IMR-90 (cell line): Measurements from ENCODE around the gene COG4. TPM values are rescaled to one million over a fixed set of nuclear protein-coding genes. Genes with fewer than 3 reads are reported as not detected.

Experiments used
- ATAC-seq: fragments of 200-7000 bp; cut with Tn5 transposase; 2 replicates; pipeline ENCODE4 v1.9.1; 2020; ENCODE audit warnings: low read depth, mild to moderate bottlenecking, moderate library complexity
- BruUV-seq: library from RNA; stranded (reverse); fragments of 400-500 nt; replicated peaks from 2 replicates; lab custom pipeline; 2021; lab: Mats Ljungman, UMichigan
- CTCF ChIA-PET: fragments of 300-600 bp; formaldehyde crosslinking; extraction: SDS; loops from one replicate; lab custom pipeline; 2021; ENCODE audit warnings: antibody characterized with exemption; lab: Yijun Ruan, JAX
- POLR2A ChIA-PET: fragments of 300-600 bp; sonication (Branson Sonifier 250); formaldehyde crosslinking; loops from one replicate; lab custom pipeline; 2022; ENCODE audit warnings: antibody characterized with exemption; ENCODE audit not compliant: unreplicated experiment; lab: Charles Lee
- DNase-seq: peaks from one replicate; pipeline ENCODE4 v3.0.0; 2013
- H2AFZ ChIP-seq: replicated peaks from 2 replicates; pipeline ENCODE3; 2013; ENCODE audit warnings: low read length, mild to moderate bottlenecking; ENCODE audit not compliant: poor library complexity
- H2AK5ac ChIP-seq: 2 replicates; pipeline ENCODE4 v1.6.1; 2013; ENCODE audit warnings: low read depth, low read length, inconsistent platforms
- H2AK9ac ChIP-seq: replicated peaks from 2 replicates; pipeline ENCODE3; 2013; ENCODE audit warnings: mild to moderate bottlenecking, low read depth, low read length, moderate library complexity; ENCODE audit not compliant: poor library complexity
- H2BK120ac ChIP-seq: 2 replicates; pipeline ENCODE4 v1.6.1; 2013; ENCODE audit warnings: low read depth, low read length, inconsistent platforms
- H2BK15ac ChIP-seq: 3 replicates; pipeline ENCODE4 v1.6.1; 2013; ENCODE audit warnings: low read depth, low read length, inconsistent platforms
- H2BK20ac ChIP-seq: 2 replicates; pipeline ENCODE4 v1.6.1; 2013; ENCODE audit warnings: low read depth, mild to moderate bottlenecking, inconsistent platforms, low read length, moderate library complexity
- H2BK5ac ChIP-seq: 2 replicates; pipeline ENCODE4 v1.6.1; 2013; ENCODE audit warnings: mild to moderate bottlenecking, low read depth, low read length, inconsistent platforms; ENCODE audit not compliant: poor library complexity, severe bottlenecking
- H3K14ac ChIP-seq: replicated peaks from 2 replicates; pipeline ENCODE4 v1.6.1; 2013; ENCODE audit warnings: low read depth, low read length, inconsistent platforms
- H3K18ac ChIP-seq: 2 replicates; pipeline ENCODE4 v1.6.1; 2013; ENCODE audit warnings: low read depth, low read length, control low read depth
- H3K23ac ChIP-seq: 2 replicates; pipeline ENCODE4 v1.6.1; 2013; ENCODE audit warnings: low read depth, low read length, inconsistent platforms
- H3K27ac ChIP-seq: 2 replicates; pipeline ENCODE4 v1.5.1; 2013; ENCODE audit warnings: mild to moderate bottlenecking, control low read depth, low read length; ENCODE audit not compliant: insufficient read depth
- H3K27me3 ChIP-seq: 2 replicates; pipeline ENCODE4 v1.6.1; 2013; ENCODE audit warnings: low read length; ENCODE audit not compliant: control insufficient read depth, insufficient read depth
- H3K36me3 ChIP-seq: 2 replicates; pipeline ENCODE4 v1.6.1; 2013; ENCODE audit warnings: low read length, mixed read lengths; ENCODE audit not compliant: control insufficient read depth, insufficient read depth
- H3K4ac ChIP-seq: 2 replicates; pipeline ENCODE4 v1.6.1; 2013; ENCODE audit warnings: low read depth, low read length, inconsistent platforms
- H3K4me1 ChIP-seq: 2 replicates; pipeline ENCODE4 v1.6.1; 2013; ENCODE audit warnings: low read length, mixed read lengths; ENCODE audit not compliant: control insufficient read depth, insufficient read depth
- H3K4me2 ChIP-seq: 2 replicates; pipeline ENCODE4 v1.6.1; 2013; ENCODE audit warnings: low read depth, mild to moderate bottlenecking, control low read depth, low read length, moderate library complexity
- H3K4me3 ChIP-seq: 2 replicates; pipeline ENCODE4 v1.5.1; 2013; ENCODE audit warnings: low read depth, mild to moderate bottlenecking, control low read depth, low read length, moderate library complexity; ENCODE audit not compliant: insufficient read depth
- H3K56ac ChIP-seq: 2 replicates; pipeline ENCODE4 v1.6.1; 2013; ENCODE audit warnings: low read length, inconsistent platforms; ENCODE audit not compliant: insufficient read depth; ENCODE audit errors: extremely low read depth
- H3K79me1 ChIP-seq, 2 experiments: 2 replicates each; pipeline ENCODE4 v1.6.1; 2013; ENCODE audit warnings: low read length in 2 of 2, inconsistent platforms in 1 of 2, low read depth in 1 of 2
- H3K9ac ChIP-seq: 2 replicates; pipeline ENCODE4 v1.6.1; 2013; ENCODE audit warnings: low read depth, low read length, control low read depth
- H3K9me1 ChIP-seq: 2 replicates; pipeline ENCODE4 v1.6.1; 2013; ENCODE audit warnings: low read length, inconsistent platforms; ENCODE audit not compliant: insufficient read depth
- H3K9me3 ChIP-seq: 2 replicates; pipeline ENCODE4 v1.6.1; 2013; ENCODE audit warnings: low read length; ENCODE audit not compliant: control insufficient read depth, insufficient read depth
- H4K20me1 ChIP-seq: 2 replicates; pipeline ENCODE4 v1.6.1; 2013; ENCODE audit warnings: low read length, inconsistent platforms; ENCODE audit not compliant: insufficient read depth
- H4K5ac ChIP-seq: 2 replicates; pipeline ENCODE4 v1.6.1; 2013; ENCODE audit warnings: mild to moderate bottlenecking, low read depth, low read length, control low read depth
- H4K8ac ChIP-seq, 2 experiments: 2 replicates each; pipeline ENCODE4 v1.6.1; 2013; ENCODE audit warnings: low read depth in 2 of 2, low read length in 2 of 2, control low read depth in 1 of 2, inconsistent platforms in 1 of 2
- H4K91ac ChIP-seq: 2 replicates; pipeline ENCODE4 v1.6.1; 2013; ENCODE audit warnings: low read depth, low read length, inconsistent platforms; ENCODE audit not compliant: insufficient read depth
- CEBPB ChIP-seq: IDR thresholded peaks from 2 replicates; pipeline ENCODE4 v1.6.1; 2012; ENCODE audit warnings: low read depth, low read length, improper control_type of control experiment
- MAZ ChIP-seq: IDR thresholded peaks from 2 replicates; pipeline ENCODE4 v1.6.1; 2012; ENCODE audit warnings: low read depth, mild to moderate bottlenecking, low read length, improper control_type of control experiment, moderate library complexity, borderline replicate concordance
- NFE2L2 ChIP-seq: fragments of 150-350 bp; IDR thresholded peaks from 2 replicates; pipeline ENCODE4 v1.6.1; 2016; ENCODE audit warnings: low read depth, mild to moderate bottlenecking, low read length
- POLR2A ChIP-seq: IDR thresholded peaks from 2 replicates; pipeline ENCODE4 v1.6.1; 2012; ENCODE audit warnings: mild to moderate bottlenecking, low read depth, low read length
- WGBS, 2 experiments: methylation state at CpG; one replicate each; pipeline versions ENCODE4 v1.1.5 to v1.1.7; 2013; ENCODE audit warnings: missing lambda C conversion rate in 2 of 2; ENCODE audit not compliant: insufficient read length in 1 of 2; ENCODE audit errors: extremely low coverage in 2 of 2; 5-methylcytosine and 5-hydroxymethylcytosine counted together
- dilution Hi-C: fragments of 300-500 bp; cut with HindIII; formaldehyde crosslinking; loops from one replicate; pipeline ENCODE4 v1.14.3; 2018; ENCODE audit warnings: low sequenced_read_pairs; ENCODE audit not compliant: unreplicated experiment
- in situ Hi-C: fragments of 300-500 bp; cut with MboI; formaldehyde crosslinking; loops from 3 replicates; pipeline ENCODE4 v1.14.3; 2019; ENCODE audit warnings: low sequenced_read_pairs, inconsistent platforms, mixed read lengths
- intact Hi-C: fragments of 100-400 bp; cut with micrococcal nuclease; formaldehyde crosslinking; loops from 2 replicates; pipeline ENCODE4 v1.10.0; 2022
- polyA plus RNA-seq, 3 experiments: library from polyadenylated mRNA; depleted of rRNA; stranded (reverse); fragments of >200 nt; gene quantifications; 2 replicates each; pipeline ENCODE4 v1.2.3, GENCODE V29; 2012; ENCODE audit warnings: low replicate concordance in 1 of 3
- total RNA-seq: library from RNA; depleted of rRNA; stranded (reverse); fragments of >200 nt; gene quantifications from 2 replicates; pipeline ENCODE4 v1.2.3, GENCODE V29; 2012
- TF ChIP-seq, protein P1 (sequence below): conservative IDR thresholded peaks from 2 replicates; pipeline ENCODE4 v1.5.1; 2012; ENCODE audit warnings: mild to moderate bottlenecking, low read depth, low read length, improper control_type of control experiment

Gene COG4
- total and polyA plus RNA-seq, 2 of the 4 experiments (the other 2 are of a cell fraction): 47.5 to 96.1 TPM

DNA sequence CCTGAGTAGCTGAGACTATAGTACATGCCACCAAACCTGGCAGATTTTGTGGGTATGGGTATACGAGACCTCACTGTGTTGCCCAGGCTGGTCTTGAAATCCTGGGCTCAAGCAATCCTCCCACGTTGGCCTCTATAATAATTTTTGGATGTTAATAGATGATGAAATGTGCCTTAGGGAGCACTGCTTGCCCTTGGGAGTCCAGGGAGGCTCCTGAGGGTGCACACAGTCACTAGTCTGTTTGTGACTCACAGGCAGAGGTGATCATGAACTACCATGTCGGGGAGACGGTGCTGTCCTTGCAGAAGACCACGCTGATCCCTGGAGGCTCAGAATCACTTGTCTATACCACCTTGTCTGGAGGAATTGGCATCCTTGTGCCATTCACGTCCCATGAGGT is 46.4 kb upstream of the COG4 start:
- Histone ChIP-seq H2BK20ac (no peak overlapping the region), H2BK120ac (no peak overlapping the region), H3K79me1 (peaks cover 17 to 75% of the 10 kb centered on the region in 2 experiments), H2BK15ac (no peak overlapping the region), H3K56ac (no peak overlapping the region), H3K4me1 (peaks cover 20% of the 10 kb centered on the region), H3K27me3 (no peaks in the 10 kb centered on the region), H4K20me1 (peaks cover 49% of the 10 kb centered on the region), H3K9ac (no peak overlapping the region), H3K4ac (no peak overlapping the region), H2AFZ (no peak overlapping the region), H3K9me1 (peaks cover 20% of the 10 kb centered on the region), H4K8ac (no peak overlapping the region), H3K14ac (no peak overlapping the region), H2BK5ac (no peak overlapping the region), H3K23ac (no peak overlapping the region), H3K9me3 (no peaks in the 10 kb centered on the region), H3K4me3 (no peak overlapping the region), H3K27ac (no peak overlapping the region), H2AK5ac (0 out of 2 replicates have a peak overlapping the region, but pooled peaks have one; percentile 8), H4K91ac (no peak overlapping the region), H3K36me3 (peaks cover 72% of the 10 kb centered on the region), H3K18ac (no peak overlapping the region), H2AK9ac (no peak overlapping the region), H4K5ac (no peak overlapping the region), H3K4me2 (no peak overlapping the region)
- DNase-seq (no peak), ATAC-seq (no peak)
- no TSS peak for BruUV-seq
- CTCF ChIA-PET: no interaction called here
- intact Hi-C loops: loop anchor here (2.0 to 5.0 kb wide), 3 partner anchors 31 to 83 kb away; no protein-coding TSS in a partner anchor
- dilution Hi-C loops: no loop called here
- 80% methylated on average over 1 of the region's 6 CpGs; no CpG with 5 or more reads in 1 of the 2 experiments for WGBS, 2 experiments
- POLR2A ChIA-PET: no interaction called here
- no peak for TF ChIP-seq CEBPB
- no peak for TF ChIP-seq POLR2A
- TF ChIP-seq MAZ: no peak
- no peak for TF ChIP-seq NFE2L2
- TF ChIP-seq, protein P1, sequence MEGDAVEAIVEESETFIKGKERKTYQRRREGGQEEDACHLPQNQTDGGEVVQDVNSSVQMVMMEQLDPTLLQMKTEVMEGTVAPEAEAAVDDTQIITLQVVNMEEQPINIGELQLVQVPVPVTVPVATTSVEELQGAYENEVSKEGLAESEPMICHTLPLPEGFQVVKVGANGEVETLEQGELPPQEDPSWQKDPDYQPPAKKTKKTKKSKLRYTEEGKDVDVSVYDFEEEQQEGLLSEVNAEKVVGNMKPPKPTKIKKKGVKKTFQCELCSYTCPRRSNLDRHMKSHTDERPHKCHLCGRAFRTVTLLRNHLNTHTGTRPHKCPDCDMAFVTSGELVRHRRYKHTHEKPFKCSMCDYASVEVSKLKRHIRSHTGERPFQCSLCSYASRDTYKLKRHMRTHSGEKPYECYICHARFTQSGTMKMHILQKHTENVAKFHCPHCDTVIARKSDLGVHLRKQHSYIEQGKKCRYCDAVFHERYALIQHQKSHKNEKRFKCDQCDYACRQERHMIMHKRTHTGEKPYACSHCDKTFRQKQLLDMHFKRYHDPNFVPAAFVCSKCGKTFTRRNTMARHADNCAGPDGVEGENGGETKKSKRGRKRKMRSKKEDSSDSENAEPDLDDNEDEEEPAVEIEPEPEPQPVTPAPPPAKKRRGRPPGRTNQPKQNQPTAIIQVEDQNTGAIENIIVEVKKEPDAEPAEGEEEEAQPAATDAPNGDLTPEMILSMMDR: no peak
- in situ Hi-C loops: loop anchor here (5.0 kb wide), 1 partner anchor 83 kb away; no protein-coding TSS in a partner anchor
